IPS DF 4.7 (cell line): ENCODE results near the gene RIPOR1.
"Not testable (repeated sequence)": the region's sequence is repeated elsewhere in the genome, so short reads cannot be mapped to it uniquely, and the experiment has no call there.

ENCODE experiments used
- DNase-seq: peaks from one replicate; pipeline ENCODE4 v3.0.0-alpha.2; 2013; ENCODE audit warnings: low spot score; ENCODE audit errors: extremely low read depth

The RIPOR1 gene, protein sequence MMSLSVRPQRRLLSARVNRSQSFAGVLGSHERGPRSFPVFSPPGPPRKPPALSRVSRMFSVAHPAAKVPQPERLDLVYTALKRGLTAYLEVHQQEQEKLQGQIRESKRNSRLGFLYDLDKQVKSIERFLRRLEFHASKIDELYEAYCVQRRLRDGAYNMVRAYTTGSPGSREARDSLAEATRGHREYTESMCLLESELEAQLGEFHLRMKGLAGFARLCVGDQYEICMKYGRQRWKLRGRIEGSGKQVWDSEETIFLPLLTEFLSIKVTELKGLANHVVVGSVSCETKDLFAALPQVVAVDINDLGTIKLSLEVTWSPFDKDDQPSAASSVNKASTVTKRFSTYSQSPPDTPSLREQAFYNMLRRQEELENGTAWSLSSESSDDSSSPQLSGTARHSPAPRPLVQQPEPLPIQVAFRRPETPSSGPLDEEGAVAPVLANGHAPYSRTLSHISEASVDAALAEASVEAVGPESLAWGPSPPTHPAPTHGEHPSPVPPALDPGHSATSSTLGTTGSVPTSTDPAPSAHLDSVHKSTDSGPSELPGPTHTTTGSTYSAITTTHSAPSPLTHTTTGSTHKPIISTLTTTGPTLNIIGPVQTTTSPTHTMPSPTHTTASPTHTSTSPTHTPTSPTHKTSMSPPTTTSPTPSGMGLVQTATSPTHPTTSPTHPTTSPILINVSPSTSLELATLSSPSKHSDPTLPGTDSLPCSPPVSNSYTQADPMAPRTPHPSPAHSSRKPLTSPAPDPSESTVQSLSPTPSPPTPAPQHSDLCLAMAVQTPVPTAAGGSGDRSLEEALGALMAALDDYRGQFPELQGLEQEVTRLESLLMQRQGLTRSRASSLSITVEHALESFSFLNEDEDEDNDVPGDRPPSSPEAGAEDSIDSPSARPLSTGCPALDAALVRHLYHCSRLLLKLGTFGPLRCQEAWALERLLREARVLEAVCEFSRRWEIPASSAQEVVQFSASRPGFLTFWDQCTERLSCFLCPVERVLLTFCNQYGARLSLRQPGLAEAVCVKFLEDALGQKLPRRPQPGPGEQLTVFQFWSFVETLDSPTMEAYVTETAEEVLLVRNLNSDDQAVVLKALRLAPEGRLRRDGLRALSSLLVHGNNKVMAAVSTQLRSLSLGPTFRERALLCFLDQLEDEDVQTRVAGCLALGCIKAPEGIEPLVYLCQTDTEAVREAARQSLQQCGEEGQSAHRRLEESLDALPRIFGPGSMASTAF

GRCh38 chr16:67528222-67528869 is at the start of gene RIPOR1:
Gene RIPOR1, plus strand, starts transcription at chr16:67528829. Its CDS starts 9,618 bp downstream, at chr16:67538447.
- no peak for DNase-seq

DNA sequence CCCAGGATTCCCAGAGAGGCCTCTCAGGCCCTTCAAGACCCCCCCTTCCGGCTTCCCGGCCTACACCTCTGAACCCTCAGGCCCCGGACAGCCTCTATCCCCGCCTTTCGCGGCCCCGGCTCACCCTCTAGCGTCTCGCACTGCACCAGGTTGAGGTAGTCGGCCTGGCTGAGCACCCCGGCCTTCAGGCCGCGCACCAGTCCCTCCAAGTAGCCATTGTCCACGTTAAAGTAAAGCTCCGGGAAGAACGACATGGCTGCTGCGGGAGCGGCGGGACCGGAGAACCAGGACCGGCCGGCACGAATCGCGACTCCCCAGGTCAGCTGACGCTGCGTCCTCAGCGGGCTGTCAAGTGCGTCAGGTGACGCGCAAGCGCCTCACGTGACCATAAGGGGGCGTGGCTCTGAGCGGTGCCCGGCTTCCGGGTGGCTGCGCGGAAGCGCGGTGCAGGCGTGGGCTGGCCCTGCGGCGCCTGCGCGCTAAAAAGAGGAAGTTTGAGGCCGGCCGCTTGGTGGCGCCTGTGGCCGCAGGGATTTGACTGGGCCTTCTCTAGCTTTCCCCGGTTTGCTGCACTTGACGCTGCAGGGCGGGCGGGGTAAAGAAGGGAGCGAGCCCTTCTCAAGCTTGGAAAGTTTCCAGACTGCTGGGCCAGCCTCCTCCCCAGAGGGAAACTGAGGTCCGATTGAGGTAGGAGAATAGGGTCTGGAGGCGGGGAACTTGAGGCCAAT is 47.6 kb upstream of the RIPOR1 start, which contains the start of gene ATP6V0D1:
ATP6V0D1 (minus strand) TSS at position 325 of the 728 bp plus-strand sequence; CDS start at position 254, 71 bp downstream.
- peak; percentile 90 for DNase-seq

DNA sequence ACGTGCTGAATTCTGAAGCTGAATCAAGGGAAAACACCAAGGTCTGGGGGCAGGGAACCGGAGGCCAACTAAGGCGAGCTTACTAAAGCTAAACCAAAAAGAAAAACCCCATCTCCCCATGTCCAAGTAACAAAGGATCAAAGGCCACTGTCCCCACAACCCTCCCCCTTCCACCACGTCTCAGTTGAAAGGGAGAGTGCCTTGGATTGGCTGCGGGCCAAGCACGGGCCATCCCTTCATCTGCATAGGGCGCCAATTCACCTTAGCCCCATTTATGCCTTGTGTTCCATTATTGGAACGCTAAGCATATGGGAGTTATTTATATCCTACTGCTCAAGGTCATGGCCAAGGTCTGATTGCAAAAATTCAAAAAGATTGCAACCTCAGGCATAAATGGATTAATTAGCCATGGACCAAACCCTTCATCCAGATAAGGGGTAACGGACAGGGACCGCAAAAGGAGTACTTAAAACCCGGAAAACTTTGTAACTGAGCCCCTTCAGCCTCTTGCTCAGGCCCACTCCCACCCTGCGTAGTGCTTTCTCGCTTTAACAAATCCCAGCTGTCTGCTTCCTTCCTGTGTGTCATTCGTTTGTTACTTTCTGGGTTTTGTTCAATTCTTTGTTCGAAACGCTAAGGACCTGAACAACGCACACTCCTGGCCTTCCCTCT is 46.9 kb upstream of the RIPOR1 start:
- no peak for DNase-seq

GRCh38 chr16:67482233-67482924 is 46.2 kb upstream of the RIPOR1 start:
- no peak for DNase-seq

DNA sequence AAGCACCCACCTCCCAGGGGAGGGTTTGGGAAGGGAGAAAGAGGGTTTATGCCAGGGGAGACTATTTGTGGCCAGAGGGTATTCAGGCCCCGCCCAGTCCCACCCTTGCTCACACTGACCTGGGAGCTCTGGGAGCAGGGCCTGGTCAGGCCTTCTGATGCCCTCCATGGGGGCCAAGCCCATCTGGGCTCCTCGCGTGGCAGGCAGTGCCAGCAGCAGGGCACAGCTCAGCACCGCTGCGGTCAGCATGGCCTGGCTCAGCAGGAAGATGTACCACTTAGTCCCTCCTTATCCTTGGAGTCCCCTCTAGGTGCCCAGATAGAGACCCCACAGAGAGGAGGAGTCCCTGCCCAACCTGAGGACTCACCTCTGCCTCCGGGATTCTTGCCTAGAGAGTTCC is 45.5 kb upstream of the RIPOR1 start, which contains the start of gene AGRP:
AGRP (minus strand) TSS at position 398 of the 400 bp plus-strand sequence; CDS start at position 249, 149 bp downstream.
- no peak for DNase-seq

GRCh38 chr16:67483731-67484525 is 44.7 kb upstream of the RIPOR1 start:
- no peak for DNase-seq

DNA sequence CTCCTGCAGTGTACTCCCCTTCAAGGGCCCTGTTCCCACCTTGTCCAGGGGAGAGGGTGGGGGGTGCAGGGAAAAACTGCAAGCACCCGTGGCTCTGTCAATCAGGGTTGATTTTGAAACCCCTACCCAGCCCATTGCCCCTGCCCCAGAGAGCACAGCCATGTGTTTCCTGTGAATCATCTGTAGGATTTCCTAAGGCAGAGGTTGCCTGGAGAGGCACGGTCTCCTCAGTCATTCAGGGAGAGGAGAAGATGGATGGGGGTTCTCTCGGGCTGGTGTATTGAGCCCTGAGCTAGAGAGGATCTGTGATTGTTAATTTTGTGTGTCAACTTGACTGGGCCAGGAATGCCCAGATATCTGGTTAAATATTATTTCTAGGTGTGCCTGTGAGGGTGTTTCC is 41.8 kb upstream of the RIPOR1 start:
- no peak for DNase-seq

GRCh38 chr16:67487561-67487960 is 41.1 kb upstream of the RIPOR1 start:
- DNase-seq, result not testable (repeated sequence)

DNA sequence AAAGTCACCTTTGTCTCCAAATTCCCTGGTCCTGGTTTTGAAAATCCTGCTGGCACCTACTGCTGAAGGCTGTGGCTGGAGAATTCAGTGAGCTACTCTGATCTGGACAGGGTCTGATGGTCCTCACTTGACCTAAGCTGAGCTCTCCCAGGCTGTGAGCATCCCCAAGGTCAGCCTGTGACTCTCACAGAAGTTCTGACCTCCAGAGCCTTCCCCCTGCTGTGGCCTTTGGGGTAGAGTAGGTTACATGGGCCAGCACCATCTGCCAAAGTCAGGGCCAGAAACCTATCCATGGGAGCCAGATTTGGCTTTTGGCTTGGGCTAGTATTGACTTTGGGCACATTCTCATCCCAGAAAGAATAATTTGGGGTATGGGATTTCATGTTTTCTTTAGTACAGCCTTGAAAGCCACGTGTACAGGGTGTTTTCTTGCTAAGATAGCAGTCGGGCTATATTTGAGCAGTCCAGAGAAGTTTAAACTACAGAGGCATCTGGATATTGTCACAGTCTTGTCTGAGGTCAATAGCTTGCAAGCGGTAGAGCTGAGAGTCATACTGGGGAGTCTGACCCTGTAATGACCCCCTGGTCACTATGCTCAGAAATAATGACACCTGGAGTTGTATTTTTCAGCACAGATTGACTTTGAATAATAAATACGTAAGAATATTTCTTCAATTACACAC is 39.1 kb upstream of the RIPOR1 start:
- DNase-seq, result no peak

- DNase-seq, result no peak
Measured at GRCh38 chr16:67490335-67491096, 38.1 kb upstream of the RIPOR1 start.

- DNase-seq, result no peak
Measured at GRCh38 chr16:67499106-67499505, 29.5 kb upstream of the RIPOR1 start.

- DNase-seq, result no peak
Measured at GRCh38 chr16:67504031-67505021, 24.3 kb upstream of the RIPOR1 start.

DNA sequence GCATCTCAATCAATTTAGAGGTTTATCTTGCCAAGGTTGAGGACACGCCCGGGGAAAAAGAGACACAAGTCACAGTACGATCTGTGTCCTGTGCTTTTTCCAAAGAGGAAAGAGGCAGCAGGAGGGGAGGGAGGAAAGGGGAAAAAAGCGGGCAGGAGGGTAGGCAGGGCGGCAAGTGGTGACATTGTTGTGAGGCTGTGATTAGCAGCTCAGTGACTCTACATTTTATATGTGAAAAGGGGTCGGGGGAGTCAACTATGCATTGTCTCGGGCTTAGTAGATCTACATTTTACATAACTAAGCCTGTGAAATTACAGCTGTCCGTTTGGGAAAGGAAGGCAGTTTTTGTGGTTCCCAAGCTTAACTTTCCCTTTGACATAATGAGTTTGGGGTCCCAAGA is 22.2 kb upstream of the RIPOR1 start:
- no peak for DNase-seq

DNA sequence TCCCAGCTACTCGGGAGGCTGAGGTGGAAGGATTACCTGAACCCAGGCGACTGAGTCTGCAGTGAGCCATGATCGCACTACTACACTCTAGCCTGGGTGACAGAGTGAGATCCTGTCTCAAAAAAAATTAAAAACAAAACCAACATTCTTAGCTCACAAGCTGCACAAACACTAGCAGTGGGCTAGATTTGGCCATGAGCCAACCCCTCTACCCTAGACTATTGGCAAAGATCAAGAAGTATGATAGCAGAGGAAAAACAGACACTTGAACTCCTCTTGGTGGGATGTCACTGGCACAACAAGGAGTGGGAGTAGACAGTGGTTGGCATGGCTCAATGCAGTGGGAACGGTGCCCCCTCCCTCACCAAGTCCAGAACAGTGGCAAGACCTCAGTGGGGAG is 19.6 kb upstream of the RIPOR1 start:
- no peak for DNase-seq

DNA sequence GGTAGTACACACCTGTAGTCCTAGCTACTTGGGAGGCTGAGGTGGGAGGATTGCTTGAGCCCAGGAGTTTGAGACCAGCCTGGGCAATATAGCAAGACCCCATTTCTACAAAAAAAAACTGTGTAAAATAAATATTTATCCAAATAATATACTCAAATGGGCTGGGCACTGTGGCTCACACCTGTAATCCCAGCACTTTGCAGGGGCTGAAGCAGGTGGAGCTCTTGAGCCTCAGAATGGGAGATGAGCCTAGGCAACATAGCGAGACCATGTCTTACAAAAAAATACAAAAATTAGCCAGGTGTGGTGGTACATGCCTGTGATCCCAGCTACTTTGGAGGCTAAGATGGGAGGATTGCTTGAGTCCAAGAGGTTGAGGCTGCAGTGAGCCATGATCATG is 14.7 kb upstream of the RIPOR1 start:
- DNase-seq, result not testable (repeated sequence)

GRCh38 chr16:67514382-67514828 is 14.2 kb upstream of the RIPOR1 start:
- DNase-seq, result no peak
